SK-N-MC (cell line): ENCODE data around the gene CTNNA3.

Source experiments
- EZH2 ChIP-seq: fragments of 200-600 bp; sonication (generic); IDR thresholded peaks from one replicate; pipeline ENCODE4 v1.6.1; 2017; ENCODE audit warnings: antibody characterized with exemption
- FOXP2 ChIP-seq: optimal IDR thresholded peaks from 2 replicates; pipeline ENCODE3; 2011; ENCODE audit warnings: mild to moderate bottlenecking, moderate library complexity; ENCODE audit not compliant: insufficient read depth; ENCODE audit errors: extremely low read length, control extremely low read depth
- POLR2AphosphoS5 ChIP-seq: IDR thresholded peaks from 2 replicates; pipeline ENCODE4 v1.6.1; 2012; ENCODE audit warnings: mild to moderate bottlenecking, low read depth, low read length, borderline replicate concordance

- TF ChIP-seq EZH2 (no peak), POLR2AphosphoS5 (no peak), FOXP2 (no peak)
Observed at GRCh38 chr10:66755474-66755873, 940.5 kb downstream of the CTNNA3 start.
